Measurements from ENCODE around the gene EGR2.
A peak's percentile ranks its signal among the peaks of the same experiment; 100 is the strongest.
"Not testable (repeated sequence)": the region's sequence is repeated elsewhere in the genome, so short reads cannot be mapped to it uniquely, and the experiment has no call there.

The EGR2 gene

DNA sequence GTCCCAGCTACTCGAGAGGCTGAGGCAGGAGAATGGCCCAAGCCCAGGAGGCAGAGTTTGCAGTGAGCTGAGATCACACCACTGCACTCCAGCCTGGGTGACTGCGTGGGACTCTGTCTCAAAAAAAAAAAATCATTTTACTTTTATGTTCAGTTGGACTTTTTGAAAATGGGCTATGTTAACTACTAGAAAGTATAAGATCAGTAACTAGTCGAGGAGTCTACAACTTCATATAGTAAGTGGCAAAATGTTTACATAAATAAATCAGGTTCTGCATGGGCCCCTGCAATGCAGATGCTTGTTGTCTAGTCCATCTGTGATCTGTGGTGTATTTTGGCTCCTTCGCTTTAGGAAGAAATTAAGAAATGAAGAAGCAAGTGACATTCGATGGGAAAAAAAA lies 23.9 kb downstream of the EGR2 start:
- DNase-seq, result no peak

DNA sequence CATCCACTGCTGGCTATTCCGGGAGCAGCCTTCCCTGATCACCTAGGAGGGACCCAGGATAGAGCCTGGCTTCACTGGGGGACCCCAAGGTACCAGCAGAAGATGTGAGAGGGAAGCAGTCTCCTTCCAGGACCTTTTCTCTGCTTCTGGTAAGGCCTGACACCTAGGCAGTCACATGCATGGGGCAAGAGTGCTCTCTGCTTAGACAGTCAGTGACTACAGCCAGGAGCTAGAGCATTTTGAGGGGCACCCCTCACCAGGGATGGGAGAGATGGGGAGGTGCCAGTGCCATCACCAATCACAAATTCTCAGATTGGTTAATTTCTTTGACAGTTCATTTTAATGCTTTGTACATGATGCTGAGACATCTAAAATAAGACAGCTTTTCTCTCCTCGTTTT lies 25.6 kb downstream of the EGR2 start:
- DNase-seq, result no peak

DNA sequence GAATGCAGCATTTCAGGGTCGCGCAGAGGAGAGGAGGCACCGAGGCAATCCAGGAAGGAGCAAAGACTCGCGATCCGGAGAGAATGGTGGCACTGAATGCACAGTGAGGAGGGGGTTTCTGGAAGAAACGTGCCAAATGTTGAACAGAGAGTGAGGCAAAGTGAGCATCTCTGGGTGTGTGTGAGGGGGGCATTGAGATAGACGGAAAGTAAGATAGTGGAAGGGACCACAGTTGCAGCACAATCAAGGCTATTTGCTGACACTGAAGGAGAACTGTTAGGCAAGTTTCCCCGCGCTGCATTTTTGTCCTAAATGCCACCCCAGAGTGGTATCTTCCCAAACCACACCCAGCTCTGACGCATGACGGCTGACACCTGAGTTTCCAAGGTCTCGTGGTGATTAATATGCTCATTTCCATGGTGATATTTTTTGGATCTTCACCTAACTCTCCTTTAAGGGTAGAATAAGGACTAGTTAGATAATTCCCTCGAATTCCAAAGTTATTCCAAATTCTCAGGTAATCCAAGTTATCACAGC lies 26.1 kb downstream of the EGR2 start:
- no peak for DNase-seq

DNA sequence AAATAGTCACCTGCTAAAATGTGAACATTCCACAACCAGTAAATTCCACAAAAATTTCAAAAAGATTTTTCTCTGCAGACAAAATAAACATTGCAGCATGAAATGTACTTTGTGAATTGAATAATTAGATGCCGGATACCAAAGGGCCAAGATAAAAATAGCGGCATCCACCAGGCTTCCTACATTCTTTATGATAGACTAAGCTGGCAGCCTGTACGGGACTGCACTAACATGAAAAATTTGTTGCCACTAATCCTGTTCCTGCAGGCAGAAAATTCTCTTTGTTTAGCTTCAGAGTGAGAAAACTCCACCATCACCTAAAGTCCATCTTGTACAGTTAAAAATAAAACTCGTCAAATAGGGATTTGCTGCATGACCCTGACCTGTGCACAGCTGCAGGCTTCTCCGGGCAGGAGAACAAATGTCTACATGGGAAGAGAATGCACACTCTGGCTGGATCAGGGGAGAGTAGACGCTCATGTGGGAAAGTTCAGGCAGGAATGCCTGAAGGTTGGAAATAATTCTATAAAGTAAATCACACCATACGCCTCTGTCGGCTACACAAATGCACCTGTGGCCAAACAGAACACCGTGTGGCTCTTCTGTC lies 27.2 kb downstream of the EGR2 start:
- no peak for DNase-seq

DNA sequence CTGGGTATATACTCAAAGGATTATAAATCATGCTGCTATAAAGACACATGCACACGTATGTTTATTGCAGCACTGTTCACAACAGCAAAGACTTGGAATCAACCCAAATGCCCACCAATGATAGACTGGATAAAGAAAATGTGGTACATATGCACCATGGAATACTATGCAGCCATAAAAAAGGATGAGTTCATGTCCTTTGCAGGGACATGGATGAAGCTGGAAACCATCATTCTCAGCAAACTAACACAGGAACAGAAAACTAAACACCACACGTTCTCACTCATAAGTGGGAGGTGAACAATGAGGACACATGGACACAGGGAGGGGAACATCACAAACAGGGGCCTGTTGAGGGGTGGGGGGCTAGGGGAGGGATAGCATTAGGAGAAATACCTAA lies 27.9 kb downstream of the EGR2 start:
- not testable (repeated sequence) for DNase-seq

DNA sequence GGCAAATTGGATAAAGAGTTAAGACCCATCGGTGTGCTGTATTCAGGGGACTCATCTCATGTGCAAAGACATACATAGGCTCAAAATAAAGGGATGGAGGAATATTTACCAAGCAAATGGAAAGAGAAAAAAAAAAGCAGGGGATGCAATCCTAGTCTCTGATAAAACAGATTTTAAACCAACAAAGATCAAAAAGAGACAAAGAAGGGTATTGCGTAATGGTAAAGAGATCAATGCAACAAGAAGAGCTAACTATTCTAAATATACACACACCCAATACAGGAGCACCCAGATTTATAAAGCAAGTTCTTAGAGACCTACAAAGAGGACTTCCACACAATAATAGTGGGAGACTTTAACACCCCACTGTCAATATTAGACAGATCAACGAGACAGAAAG lies 31.6 kb downstream of the EGR2 start:
- not testable (repeated sequence) for DNase-seq

DNA sequence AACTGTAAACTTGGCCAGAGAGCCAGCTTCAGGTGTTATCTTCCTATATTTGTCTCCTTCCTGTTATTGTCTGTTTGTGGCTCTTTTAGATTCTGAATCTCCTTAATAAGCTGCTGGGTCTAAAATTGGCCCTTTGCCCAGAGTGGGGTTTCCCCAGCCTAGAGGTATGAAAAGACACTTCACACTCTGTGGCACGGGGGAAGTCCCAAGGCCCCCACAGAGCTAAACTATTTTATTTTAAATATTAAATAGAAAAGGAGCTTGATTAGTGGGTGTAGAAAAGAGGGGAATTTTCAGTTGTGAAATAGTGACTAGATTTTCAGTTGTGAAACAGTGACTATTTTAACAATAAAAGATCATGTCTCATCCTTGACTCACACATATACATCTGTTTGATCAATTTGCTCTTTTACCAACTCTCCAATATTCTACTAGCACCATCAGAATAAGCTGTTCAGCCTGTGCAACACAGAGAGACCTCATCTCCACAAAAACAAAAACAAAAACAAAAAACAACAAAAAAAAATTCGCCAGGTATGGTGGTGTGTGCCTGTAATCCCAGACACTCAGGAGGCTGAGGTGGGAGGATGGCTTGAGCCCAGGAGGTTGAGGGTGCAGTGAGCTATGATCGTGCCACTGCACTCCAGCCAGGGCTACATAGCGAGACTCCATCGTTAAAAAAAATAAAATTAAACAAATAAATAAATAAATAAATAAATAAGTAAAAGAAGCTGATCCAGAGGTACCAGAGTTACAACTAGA lies 36.5 kb downstream of the EGR2 start:
- peak; percentile 24 for DNase-seq

DNA sequence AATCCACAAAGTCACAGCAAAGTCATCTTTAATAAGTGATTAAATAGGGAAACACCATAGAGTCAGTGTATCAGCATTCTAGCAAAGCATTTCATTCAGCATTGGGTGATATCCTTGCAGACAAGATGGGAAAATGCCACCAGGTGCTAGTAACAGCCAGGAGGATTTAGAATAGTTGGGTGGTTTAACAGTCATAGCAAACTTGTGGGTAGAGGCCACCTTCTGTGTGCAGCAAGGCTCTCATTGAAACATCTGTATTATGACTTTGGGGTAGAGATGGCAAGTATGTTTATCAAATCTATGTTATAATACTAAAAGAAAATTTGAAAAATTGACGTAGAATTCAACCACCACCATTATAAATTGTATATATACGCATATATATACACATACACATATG lies 38.0 kb downstream of the EGR2 start:
- DNase-seq, result no peak

DNA sequence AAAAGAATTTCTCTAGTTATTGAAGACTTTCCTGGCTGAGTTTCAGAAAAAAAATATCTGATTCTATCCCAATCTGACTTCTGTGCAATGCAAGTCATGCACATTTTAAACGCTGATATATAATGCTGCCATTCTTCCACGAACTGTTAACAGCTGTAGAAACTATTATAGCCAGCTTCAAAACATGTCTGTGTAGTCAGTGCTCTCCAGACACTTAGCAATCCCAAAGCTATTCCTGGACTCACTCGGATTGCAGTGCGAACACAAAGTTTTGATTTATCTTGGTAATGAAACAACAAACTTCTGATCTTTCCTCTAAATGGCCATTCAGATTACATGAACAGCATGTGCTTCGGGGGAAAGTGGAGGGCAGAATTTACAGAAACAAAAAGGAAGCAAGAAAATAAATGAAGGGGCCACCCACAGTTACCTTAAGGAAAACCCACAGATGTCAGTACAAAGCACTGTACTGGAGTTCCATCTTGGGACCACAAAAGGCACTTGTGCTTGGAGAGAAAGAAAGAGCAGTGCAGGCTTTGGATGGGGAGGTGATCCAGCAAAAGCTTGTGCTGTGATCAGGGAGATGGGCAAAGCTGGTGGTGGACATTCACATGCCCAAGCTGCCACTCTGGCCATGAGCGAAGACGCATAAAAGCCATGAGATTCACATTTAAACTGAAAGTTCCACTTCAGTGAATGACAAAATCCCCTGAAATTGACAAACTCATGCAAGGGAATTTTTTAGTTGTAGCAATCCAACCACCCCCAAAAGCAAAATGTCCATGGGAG lies 43.8 kb downstream of the EGR2 start:
- no peak for DNase-seq

DNA sequence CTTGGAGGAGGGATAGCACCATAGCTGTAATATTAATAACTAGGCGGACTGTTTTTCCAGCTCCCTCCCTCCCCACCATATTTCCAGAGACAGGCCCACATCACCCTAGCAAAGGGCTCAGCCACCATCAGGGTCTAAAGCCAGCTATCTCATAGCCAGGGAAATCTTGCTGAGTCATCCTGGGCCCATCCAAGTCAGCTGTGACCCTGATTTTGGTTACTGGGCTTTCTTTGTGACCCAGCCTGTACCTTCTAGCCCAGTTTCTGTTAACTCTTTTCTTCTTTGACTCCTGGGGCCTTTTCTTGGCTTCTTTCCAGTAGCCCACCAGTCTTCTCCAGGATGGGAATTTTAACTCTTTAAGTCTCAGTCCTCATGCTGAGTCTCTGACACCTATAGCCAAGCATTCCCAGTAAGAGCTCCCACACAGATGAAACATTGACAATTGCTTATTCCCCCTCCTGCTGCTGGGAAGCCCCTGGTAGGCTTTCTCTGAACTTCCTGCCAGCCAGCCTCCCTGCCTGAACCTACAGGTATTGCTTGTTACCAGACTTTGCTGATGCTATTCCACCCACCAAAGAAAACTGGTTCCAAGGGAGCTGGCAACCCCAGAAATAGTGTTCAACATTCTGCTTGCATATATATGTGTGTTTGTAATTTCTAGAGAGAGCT lies 46.5 kb downstream of the EGR2 start:
- peak; percentile 28 for DNase-seq

DNA sequence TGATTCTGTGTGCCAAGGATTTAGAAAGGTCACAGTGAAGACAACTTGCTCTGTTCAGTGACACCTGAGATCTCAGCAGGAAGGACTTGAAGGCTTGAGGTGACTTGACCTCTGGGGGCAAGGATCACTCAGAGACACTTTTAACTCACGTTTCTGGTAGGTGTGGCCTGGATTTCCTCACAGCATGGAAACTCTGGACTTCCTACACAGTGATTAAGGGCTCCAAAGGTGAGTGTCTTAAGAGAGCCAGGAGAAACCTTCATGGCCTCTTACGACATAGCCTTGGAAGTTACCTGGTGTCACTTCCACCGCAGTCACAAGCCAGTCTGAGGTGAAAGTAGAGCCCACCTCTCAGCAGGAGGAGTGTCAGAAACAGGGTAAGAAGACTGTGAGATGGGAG lies 49.8 kb downstream of the EGR2 start:
- DNase-seq, result no peak

DNA sequence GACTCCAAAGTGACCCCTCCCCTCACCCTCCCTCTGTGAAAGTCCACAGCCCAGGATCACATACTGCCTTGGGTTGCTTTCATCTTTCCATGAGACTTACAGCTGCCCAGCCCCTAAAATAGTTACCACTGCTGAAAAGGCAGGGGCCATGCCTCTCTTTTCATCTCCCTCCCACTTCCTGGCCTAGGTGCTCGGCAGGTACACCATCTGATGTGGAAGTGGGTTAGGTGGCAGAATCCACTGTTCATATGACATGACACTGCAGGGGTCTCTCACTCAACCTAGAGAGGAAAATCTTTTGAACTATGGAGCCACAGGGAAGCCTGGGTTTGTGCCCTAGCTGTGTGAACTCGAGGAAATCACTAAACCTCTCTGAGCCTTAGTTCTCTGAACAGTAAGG lies 50.4 kb downstream of the EGR2 start:
- no peak for DNase-seq

DNA sequence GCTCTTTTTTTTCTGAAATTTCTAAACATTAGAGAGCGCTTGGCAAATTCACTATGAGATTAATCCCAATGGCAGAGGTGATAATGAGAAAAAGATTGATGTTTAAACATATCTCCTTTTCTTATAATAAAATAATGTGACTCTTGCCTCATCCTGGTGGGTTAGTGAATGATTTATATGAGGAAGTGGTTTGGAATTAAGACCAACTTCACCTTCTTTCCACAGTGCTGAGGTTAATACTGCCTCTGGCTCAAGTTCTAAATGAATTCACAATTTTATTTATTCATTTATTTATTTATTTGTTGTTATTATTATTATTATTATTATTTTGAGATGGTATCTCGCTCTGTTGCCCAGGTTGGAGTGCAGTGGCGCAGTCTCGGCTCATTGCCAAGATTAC lies 52.2 kb downstream of the EGR2 start:
- peak; percentile 14 for DNase-seq

DNA sequence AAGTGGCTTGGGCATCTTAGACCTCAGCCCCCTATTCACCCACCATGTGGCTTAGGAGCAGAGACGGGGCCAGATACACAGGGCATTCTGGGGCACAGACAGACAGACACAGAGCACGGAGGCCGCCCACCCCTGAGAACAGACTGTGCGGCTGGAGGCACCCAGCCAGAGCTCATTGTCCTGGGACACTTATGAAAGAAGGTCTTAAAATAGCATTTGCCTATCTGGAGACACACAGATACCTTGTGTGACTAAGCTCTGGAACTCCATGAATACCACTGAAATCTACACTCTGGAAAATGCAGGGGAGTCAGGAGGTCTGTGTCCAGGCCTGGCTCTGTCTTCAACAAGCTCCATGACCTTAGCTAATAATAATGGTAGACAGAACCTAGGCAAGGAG lies 53.0 kb downstream of the EGR2 start:
- DNase-seq, result no peak

All from hematopoietic multipotent progenitor cell treated with erythropoietin and hydrocortisone succinate and interleukin-3 and kit ligand, for 4 days (in vitro differentiated cells).